Stimulated activated CD4-positive, alpha-beta T cell treated with anti-CD3 and anti-CD28 coated beads, Interleukin-1b, Interleukin-23, amount 100 ng/mL, for 1 hour (primary cell): ENCODE data around the gene GBP7.

Experiments
- DNase-seq, 2 donors: peaks; one replicate each; pipeline ENCODE4 v3.0.0-alpha.2; 2020; ENCODE audit warnings: low read depth in 2 of 2

Gene GBP7

DNA sequence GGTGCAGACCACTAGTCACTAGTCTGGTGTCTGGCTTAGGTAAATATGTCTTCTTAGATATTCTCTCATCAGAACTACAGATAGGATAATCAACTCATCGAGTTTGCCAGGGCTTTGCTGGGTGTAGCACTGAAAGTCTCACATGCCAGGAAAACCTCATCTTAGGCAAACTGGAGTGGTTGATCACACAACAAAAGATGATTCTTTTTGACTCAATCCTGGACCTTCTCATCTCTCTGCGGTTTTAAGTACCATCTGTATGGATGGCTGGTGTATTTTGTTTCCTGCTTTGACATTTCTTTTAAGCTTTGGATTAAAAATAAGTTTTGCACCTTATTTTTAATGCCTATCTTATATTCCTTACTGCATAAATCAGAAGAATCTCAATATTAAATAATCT lies 61.1 kb downstream of the GBP7 start:
- DNase-seq: no peak

- DNase-seq: no peak
These were observed 62.8 kb downstream of the GBP7 start for GRCh38 chr1:89112871-89113613.

GRCh38 chr1:89104687-89105086 lies 71.1 kb downstream of the GBP7 start:
- DNase-seq: no peak

DNA sequence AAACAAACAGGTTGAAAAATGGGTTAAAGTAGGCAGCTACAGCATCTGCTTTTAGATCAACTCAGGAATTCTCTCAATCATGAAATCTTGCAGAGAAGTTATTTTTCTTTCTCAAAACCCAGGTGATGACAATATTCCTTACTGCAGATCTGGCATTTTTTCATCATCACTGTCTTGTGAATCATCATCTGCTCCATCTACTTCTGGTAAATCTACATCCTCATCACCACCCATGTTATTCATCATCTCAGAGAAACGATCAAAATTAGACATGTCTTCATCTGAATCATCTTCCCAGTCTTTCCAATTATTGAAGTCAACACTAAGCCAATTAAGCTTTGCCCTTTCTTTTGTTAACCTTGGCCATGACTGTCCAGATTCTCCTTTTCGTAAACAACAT lies 71.7 kb downstream of the GBP7 start:
- no peak for DNase-seq

- DNase-seq: no peak
These were observed 73.8 kb downstream of the GBP7 start for GRCh38 chr1:89102021-89102420.

- no peak for DNase-seq
These were observed 75.4 kb downstream of the GBP7 start for GRCh38 chr1:89100412-89100811.

- DNase-seq: no peak
These were observed 76.9 kb downstream of the GBP7 start for GRCh38 chr1:89098857-89099256.

DNA sequence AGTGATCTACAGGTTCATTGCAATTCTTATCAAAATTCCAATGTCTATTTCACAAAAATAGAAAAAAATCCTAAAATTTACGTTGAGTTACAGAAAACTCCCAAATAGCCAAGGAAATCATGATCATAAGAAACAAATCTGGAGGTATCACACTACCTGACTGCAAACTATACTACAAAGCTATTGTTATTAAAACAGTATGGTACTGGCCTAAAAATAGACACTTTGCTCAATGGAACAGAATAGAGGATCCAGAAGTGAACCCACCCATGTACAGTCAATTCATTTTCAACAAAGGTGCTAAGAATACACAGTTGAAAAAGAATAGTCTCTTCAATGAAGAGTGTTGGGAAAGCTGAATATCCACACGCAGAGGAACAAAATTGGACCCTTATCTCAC lies 80.1 kb downstream of the GBP7 start:
- DNase-seq: no peak

DNA sequence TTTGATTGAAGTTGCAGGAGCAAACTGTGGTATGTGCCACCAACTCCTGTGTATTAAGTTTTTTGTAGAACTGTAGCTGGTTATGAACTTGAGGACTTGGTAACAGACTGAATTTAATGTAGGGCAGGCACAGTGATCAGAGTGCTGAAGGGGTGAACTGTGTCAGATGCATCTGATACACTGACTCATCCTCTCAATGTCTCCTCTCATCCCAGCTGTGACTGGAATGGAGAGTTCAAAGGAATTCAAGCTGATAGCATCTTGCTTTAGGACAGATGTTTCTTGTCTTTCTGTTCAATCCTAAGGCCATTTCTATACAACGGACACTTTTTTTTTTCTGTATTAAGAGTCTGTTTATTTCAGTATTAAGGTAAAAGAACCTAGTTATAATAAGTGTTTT lies 85.8 kb downstream of the GBP7 start:
- DNase-seq: no peak

GRCh38 chr1:89088572-89088971 lies 87.2 kb downstream of the GBP7 start:
- DNase-seq: no peak

GRCh38 chr1:89087241-89087640 lies 88.6 kb downstream of the GBP7 start:
- no peak for DNase-seq

DNA sequence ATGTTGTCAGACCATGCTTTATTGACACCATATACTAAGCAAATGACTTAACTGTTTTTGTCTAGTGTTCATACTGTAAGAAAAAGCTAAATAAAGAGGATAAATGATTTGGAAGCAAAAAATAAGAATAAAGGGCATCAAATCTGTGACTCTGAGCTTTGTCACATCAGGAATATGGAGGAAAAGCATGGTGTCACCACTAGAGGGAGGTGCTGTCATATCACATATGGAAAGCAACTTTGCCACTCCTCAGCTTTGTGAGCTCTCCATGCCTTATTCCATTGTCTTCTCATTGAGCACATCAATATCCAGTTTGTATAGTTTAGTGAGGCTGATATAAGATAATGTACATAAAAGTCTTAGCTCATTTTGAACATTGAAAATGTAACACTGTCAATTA lies 90.0 kb downstream of the GBP7 start:
- peak in 1 of 2 donors; percentile 24 for DNase-seq
